HG03354 (cell line): ENCODE data around the gene DPF3.

Experiments
- ATAC-seq: cut with Tn5 transposase; IDR thresholded peaks from one replicate; pipeline ENCODE4 v1.9.1; 2021; ENCODE audit warnings: mild to moderate bottlenecking; ENCODE audit not compliant: unreplicated experiment, poor library complexity, severe bottlenecking

DPF3 gene

DNA sequence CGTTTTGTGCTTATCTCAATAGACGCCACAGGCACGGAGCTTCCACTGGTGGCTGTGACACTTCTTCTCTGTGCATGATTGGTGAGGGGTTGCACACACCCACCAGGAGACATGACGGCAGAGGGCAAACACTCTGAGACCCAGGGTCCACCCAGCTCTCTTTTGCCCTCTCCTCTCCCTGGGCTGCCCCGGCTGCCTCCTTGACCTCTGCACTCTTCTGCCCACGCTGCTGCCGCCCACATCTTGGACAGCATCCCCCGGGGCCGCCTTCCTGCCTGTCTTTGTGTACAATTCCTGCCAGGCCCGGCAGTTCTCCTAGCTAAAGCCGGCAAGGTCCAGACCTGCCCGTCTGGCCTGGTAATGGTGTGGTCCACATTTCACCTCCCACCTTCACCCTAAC, 44.7 kb downstream of the DPF3 start:
- ATAC-seq: no peak

DNA sequence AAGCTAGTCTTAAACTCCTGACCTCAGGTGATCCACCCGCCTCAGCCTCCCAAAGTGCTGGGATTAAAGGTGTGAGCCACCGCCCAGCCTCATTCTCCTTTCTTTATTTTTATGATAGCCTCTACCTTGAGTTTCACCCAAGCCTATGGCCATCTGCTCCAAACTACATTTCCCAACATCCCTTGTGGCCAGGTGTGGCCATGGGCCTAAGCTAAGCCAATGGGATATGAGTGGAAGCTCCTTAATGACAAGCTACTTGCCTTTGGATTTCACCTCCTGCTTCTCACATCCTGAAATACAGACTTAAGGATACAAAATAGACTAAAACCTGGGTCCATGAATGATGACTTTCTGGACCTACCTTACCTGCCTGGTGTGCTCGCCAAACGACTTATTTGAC, 46.2 kb downstream of the DPF3 start:
- no peak for ATAC-seq

DNA sequence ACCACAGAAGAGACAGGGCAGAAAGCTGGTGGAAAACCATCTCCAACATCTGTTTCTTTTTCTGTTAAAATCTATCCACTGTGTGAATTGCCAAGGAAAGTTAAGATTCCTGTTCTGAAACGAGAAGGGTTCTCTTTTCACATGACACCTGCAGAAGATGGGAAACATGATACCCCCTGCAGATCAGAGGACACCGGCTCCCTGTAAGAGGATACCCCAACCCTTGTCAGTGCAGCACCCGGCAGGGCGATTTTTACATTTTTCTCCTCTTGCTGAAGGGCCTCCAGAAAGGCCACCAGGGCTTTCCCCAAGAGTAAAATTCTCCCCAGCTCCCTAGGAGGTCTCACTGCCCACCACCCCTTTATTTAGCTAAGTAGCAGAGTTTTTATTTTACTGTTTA, 48.2 kb downstream of the DPF3 start:
- no peak for ATAC-seq

DNA sequence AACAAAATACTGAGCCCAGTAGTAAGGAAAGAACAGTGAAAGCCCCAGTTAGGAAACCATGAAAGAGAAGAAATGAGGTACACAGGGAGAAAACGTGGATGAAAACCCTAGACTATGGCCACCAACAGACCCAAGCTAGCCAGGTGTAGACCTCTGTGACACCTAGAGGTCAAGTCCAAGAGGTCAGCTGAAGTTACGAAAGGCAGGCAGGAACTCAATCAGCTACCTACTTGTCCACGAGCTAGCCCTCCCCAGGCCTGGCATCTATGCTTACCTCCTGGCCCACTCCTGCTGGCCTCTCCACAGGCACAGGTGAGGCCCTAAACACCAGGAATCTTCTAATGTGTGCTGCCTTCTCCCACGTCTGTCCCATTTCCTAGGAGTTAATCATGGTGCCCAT, 48.7 kb downstream of the DPF3 start:
- no peak for ATAC-seq

DNA sequence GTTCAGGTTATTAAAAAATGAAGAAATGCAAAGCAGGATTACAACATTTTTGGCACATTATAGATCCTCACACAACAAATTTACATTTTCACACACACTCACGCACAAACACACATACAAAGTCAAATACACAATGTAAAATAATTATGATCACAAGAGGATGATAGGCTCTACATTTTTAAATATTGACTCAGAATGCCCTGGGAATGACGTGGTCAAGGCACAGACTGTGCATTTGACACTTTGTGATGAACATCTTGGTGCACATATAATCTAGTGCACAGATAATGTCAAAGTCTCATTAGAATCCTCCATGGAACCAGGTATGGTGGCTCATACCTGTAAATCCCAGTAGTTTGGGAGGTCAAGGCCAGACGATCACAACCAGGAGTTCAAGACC, 49.4 kb downstream of the DPF3 start:
- no peak for ATAC-seq

DNA sequence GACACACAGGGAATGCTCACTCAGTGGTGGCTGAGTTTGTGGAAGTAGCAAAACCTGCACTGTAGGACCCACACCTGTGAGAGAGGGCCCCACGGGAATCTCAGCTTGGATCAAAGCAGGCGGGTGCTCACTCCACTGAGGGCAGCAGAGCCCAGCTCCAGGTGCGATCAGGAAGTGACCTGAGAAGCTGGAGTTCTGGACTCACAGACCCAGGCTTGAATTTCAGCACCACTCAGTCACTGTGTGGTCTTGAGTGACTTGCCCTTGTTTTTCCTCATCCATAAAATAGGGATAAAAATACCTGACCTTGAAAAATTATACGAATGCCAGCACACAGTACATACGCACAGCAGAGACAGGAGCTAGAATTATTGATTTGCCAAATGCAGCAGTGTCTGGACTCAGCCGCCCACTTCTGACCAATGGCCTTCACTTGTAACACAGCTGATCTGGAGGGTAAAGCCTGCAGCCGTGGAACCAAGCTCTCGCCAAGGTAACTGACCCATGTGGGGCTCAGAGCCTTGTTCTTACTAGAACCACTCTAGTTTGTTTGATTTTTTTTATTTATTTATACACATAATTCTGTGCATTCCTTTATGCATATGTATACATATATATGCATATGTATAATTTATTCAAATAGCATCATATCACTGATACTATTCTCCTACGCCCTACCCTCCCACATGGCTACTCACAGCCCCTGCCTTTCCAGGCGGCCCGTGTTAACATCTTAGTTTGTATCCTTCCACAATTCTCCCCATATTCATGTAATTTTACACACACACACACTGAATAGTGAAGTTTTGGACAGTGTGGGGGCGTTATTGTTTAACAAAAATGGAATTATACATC, 53.9 kb downstream of the DPF3 start:
- no peak for ATAC-seq

DNA sequence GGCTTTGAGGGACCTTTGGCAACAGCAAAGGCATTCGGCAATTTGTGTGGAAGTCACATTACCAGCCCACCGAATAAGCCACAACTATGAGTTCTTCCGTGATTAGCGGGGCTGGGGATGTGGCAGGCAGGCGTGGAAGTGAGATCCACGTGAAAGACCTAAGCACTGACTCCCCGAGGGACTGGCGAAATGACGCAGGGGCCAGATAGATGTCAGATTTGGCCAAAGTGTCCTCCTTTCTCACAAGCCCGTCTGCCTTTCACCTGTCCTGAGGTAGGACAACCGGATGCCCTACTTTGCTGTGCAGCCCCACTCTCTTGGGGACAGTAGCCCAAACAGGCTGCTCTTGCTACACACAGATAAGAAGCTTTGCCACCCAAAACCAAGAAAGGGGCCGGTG, 54.5 kb downstream of the DPF3 start:
- no peak for ATAC-seq

DNA sequence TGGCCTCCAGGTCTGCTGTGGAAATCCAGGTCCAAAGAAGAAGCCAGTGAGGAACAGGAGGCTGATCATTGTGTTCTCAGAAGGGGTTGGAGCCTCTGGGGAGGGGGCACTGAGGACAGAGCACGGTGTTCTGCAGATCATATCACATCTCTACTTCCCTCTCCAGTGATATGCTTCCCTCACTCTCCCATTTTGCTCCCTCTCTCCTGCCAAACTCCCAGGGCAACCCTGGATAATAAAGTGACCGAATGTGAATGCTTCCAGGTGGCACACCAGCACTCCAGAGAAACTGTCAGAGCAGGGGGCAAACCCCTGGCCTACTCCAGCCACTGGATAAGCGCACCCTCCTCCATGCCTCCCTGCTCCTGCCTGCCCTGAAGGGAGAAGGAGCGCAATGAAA, 57.8 kb downstream of the DPF3 start:
- no peak for ATAC-seq

DNA sequence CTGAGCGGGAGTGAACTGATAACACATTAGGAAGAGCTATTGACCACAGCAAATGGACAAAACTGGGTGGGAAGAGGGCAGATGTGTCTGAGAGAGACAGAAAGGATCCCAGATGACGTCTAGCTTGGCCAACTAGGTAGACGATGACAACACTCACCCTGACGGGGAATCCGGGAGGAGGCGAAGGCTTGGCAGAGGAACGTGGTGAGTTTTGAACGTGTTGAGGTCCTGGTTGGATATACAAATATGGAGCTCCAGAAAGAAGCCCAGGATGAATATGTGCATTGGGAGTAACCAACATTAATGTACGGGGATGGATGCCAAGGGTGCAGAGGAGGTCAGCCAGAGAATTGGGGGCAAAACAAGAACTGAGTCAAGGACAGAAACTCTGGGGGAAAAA, 60.7 kb downstream of the DPF3 start:
- no peak for ATAC-seq

DNA sequence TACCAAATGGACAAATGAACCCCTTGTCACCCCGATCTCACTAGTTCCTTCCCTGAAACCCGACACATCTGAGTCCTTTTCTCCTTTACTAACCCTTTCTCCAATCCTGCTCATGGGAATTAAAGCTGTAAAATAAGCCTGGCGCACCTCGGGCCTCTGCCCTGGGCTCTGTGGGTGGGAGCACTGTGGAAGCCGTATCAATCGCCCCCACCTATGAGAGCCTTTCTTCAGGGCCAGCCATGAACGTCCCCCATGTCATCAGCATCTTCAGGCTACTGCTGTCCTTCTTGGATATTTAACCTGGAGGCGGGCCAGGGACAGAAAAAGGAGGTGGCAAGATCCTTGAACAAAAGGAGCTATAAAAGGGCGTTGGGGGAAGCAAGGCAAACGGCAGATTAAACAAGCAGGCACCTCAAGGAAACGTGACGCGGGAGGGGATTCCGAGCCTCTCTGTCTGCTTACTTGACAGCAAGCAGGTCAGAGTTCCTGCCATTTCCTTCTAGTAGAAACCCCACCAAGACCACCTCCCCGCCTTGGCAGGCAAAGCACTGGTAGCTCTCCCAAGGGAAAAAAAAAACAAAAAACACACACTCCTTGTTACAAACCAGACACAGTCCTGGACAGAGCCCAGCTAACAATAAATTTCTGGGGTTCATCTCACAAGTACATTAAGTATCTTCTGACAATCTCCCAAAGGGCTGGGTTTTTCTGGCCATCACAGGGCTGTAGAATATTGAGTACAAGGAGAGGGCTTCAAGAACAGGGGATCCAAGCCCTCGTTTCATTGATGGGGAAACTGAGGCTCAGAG, 62.9 kb downstream of the DPF3 start:
- no peak for ATAC-seq

DNA sequence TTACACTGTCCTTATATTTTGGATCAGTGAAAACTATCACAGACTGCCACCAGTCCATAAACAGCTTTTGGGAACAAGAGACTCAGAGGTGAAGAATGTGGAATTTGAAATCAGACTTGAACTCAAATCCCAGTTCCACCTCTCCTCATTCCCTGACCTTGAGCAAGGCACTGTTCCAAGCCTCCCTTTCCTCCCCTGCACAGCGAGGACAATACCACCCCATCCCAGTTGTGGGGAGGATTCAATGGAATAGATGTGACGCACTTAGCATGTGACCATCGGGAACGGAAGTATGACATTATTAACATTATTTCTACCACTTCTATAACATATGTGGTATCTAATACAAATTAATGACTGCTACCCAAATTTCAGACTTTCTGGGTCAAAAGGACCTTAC, 63.5 kb downstream of the DPF3 start:
- no peak for ATAC-seq

DNA sequence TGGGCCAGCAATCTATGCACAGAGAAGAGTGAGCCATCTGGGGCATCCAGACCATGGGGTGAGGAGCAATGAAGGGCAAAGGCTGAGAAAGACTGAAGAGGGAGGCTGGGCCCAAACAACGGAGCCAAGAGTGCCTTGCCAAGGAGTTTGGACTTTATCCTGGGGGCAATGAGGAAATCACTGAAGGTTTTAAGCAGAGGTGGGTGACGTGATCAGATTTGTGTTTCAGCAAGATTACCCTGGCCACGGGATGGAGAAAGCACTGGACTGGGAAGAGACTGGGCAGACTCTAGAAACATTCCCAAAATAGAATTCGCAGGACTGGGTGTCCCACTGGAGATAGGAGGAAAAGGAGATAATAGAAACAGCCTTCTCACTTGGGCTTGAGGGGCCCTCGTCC, 65.3 kb downstream of the DPF3 start:
- no peak for ATAC-seq

DNA sequence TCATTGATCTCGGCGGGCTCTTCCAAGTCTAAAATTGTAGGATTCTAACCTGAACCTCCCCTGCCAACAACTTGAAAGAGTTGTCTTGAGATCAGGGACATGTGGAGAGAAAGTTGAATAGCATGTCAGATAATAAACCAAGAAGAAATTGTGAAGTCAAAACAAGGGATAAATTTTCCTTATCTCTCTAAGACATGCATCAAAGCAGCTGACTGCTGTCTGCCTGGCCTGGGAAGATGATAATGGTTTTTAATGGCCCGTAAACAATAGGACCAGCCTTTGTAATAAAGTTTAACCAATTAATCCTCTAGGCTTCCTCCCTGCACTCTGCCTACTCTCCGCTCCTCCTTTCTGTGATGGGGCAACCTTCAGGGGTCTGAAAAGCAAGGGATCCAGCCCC, 67.9 kb downstream of the DPF3 start:
- no peak for ATAC-seq

DNA sequence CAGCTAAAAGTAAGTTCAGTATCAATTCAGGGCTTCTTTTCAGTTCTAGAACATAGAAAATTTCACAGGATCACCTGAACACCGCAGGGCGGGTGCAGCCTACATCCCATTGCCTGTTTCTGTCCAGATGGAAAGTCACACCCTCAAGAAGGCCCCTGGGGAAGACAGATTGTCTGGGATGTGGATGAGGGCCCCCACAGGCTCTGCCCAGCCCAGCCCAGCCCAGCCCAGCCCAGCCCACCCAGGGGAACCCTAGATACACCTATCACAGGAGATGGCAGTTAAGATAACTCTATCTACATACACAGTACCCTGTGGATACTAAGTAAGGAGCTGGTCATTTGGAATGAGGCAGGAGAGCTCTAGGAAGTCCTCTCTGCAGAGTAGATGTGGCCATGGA, 68.4 kb downstream of the DPF3 start:
- no peak for ATAC-seq

DNA sequence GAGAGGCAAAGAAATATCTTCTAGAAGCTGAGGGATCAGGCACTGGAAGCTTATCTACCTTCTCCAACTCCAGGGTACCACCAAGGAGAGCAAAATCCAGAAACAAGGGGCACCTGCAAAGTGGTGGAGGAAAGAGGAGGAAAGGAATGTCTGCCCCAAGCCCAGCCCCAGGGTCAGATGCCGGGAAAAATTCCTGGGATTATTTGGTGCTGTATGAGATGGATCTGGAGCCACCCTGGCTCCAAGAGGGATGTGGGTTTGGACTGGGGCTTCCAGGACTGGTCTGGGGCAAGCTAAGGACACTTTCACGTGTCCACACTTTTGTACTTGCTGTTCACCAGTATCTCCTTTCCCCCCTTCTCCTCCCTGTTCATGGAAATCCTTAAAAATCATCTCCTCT, 69.8 kb downstream of the DPF3 start:
- ATAC-seq: no peak

DNA sequence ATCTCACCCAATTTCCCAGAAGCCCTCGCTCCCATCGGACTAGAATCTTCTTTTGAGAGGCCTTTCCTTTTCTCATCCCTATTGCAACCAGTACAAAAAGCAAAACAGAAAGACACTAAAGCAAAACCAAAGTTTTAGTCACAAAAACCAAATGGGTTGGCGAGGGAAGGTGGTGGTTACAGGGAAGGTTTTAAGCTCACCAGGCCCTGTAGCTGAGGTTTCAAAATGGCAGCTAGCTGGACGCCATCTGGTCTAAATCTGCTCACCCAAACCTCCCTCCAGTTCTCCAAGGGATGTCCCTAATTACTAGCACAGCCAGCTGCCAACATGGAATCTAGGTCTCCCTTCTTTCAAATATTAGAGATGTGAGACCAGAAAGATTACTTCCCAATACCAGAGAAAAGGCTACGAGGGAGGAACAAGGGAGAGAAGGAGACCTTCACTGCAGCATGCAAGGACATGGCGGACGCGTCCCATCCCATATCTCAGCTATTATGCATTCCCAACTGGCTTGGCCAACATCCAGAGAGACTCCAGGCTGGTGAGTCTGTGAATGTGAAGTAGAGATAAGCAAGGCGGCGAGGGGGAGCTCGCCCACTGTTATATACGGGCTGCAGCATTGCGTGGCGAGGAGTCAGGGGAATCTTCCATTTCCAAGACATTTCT, 70.8 kb downstream of the DPF3 start:
- ATAC-seq: no peak

DNA sequence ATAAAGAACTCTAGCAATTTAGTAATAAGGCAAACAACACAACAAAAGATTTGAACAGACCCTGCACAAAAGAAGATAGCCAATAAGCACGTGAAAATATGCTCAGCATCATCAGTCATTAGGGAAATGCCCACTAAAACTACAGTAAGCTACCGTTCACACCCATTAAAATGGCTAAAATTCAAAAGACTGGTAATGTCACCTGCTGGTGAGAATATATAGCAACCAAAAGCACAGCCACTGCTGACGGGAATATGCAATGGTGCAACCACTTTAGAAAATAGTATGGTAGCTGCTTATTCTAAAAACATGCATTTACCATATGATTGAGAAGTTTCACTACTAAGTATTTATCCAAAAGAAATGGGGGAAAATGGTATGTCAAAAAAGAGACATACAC, 74.9 kb downstream of the DPF3 start:
- no peak for ATAC-seq

DNA sequence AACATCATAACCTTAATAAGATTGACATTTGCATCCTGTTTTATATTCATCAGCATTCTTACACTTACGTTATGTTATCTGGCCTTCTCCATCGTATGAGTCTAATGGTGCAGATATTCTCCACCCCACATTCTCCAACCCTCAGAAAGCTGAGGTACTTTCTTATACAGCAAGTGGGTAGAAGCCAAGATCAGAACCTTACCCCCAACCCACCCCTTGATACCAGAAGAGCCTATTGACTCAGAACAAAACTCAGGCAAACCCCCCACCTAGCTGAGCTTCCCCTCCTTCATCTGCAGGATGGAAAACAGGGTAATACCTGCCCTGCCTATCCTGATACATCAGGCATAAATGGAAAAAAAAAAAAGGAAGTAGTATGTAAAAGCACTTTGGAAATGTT, 77.6 kb downstream of the DPF3 start:
- ATAC-seq: no peak

DNA sequence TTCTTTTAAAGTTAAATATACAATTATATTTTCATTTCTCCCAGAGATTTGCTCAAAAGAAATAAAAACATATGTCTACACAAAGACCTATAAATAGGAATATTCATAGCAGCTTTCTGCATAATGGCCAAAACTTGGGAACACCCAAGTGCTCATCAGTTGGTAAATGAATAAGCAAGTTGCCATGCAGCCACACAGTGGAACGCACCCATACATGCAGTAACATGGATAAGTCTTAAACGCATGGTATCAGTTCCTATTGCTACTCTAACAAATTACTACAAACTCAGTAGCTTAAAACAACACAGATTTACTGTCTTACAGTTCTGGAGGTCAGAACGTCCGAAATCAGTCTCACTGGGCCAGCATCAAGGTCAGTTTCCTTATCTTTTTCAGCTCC, 78.5 kb downstream of the DPF3 start:
- no peak for ATAC-seq

DNA sequence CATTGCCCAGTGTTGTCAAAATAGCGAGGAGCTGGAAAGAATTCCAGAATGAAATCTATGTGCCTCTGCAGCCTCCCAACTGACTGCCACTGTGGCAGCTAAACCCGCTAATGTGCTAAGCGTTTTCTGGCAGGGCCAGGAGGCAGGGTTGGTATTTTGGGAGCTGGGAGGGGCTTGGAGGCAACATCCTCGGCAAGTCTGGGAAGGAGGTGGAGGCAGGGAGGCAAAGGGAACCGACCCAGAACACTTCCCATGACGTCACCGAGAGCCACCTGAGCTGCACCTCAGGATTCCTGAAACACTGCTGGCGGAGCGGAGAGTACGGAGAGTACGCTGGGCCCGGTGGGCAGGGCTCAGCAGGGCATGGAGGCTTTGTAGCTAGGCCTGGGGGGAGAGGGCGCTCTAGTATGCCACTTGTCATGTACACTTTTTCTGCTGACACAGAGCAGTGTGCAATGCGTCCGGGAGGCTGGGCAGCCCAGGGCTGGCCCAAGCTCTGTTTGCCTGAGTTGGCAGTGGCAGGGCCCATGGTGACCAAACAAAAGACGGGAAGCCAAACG, 81.5 kb downstream of the DPF3 start:
- no peak for ATAC-seq
